Thyroid gland (tissue), 4 donors: ENCODE measurements around the gene TNFRSF25.

ENCODE experiments used
- CTCF ChIP-seq, 6 experiments: fragments of 200-600 bp in 3 of 6; fragments of 450-650 bp in 3 of 6; sonication (generic) in 3 of 6; IDR thresholded peaks; one replicate each; pipeline ENCODE4 v1.5.1; 2016 to 2019; ENCODE audit warnings: antibody characterized with exemption in 6 of 6, mild to moderate bottlenecking in 2 of 6, inconsistent platforms in 1 of 6, moderate library complexity in 1 of 6
- POLR2A ChIP-seq, 2 donors: fragments of 450-650 bp; IDR thresholded peaks; one replicate each; pipeline ENCODE4 v1.6.1; 2017; ENCODE audit warnings: antibody characterized with exemption in 2 of 2, mild to moderate bottlenecking in 2 of 2, moderate library complexity in 1 of 2

DNA sequence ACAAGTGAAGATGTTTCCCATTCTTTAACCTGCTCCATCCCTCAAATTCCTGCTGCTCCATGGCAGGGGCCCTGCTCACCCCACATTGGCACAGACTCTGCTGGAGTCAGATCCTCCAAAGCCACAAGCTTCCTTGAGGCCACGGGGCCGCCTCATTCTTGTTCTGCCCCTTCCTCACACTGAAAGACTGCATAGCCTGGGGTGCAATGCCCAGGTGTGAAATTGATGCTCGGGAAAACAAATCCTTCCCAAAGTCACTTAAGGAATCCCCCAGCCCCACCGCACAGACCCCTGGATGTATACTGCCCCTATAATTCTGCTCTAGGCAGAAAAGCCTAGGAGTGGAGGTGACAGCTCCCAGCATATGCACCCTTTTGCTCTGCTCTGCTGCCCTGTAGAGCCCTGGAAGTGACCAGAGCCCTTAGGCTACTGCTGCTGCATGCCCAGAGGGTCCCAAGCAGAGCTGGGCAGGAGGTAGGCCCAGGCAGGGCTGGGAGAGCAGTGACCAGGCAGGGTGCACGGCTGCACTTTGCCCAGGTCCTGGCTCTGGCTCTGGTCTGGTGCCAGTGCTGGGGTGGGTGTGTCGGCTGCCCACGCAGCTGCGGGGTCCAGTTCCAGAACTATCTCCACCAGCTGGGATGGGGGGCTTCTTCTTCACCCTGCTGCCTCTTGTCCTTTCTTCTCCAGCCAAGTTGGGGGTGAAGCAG, 47.9 kb downstream of the TNFRSF25 start:
- TF ChIP-seq CTCF (IDR thresholded peaks at IDR 0.05) (no peak), POLR2A (IDR thresholded peaks at IDR 0.05) (no peak)
